HepG2 (cell line): ENCODE data around the gene S100A8. TPM values are rescaled to one million over a fixed set of nuclear protein-coding genes. Genes with fewer than 3 reads are reported as not detected.

ENCODE experiments used
- ATAC-seq: fragments of 200-7000 bp; cut with Tn5 transposase; 3 replicates; pipeline ENCODE4 v1.9.1; 2020; ENCODE audit warnings: mild to moderate bottlenecking, moderate library complexity
- BruUV-seq: library from RNA; stranded (reverse); fragments of 400-500 nt; replicated peaks from 2 replicates; lab custom pipeline; 2021; lab: Mats Ljungman, UMichigan
- CTCF ChIA-PET: fragments of 300-600 bp; formaldehyde crosslinking; extraction: SDS; loops from one replicate; lab custom pipeline; 2021; ENCODE audit warnings: low total read pairs, inconsistent platforms, low intra/inter-chr PET ratio; lab: Yijun Ruan, JAX
- POLR2A ChIA-PET: fragments of 350-600 bp; sonication (Branson Sonifier 250); formaldehyde crosslinking; loops from one replicate; lab custom pipeline; 2020; ENCODE audit warnings: antibody characterized with exemption, inconsistent platforms; lab: Yijun Ruan, JAX
- DNase-seq: peaks from one replicate; pipeline ENCODE4 v3.0.0-alpha.2; 2015; ENCODE audit warnings: low spot score
- FAIRE-seq: peaks from 3 replicates; lab custom pipeline; 2011; peaks lifted over from hg19 to GRCh38; lab: Jason Lieb, UNC
- H2AFZ ChIP-seq: one replicate; pipeline ENCODE4 v1.6.1; 2011; ENCODE audit warnings: low read length, inconsistent platforms
- H3K27ac ChIP-seq: fragments of 300-600 bp; 3 replicates; pipeline ENCODE4 v1.8.0; 2011; ENCODE audit warnings: mixed run types, mild to moderate bottlenecking, mixed read lengths, low read length, inconsistent platforms; ENCODE audit not compliant: insufficient read depth; ENCODE audit errors: extremely low read length
- H3K27me3 ChIP-seq, 2 experiments: fragments of 200-600 bp in 1 of 2; 2 replicates in 1 of 2; 3 replicates in 1 of 2; pipeline versions ENCODE4 v1.6.0 to v1.8.0; 2011; ENCODE audit warnings: low read length in 2 of 2, mild to moderate bottlenecking in 2 of 2, moderate library complexity in 2 of 2, inconsistent platforms in 1 of 2; ENCODE audit not compliant: insufficient read depth in 2 of 2, control insufficient read depth in 1 of 2
- H3K36me3 ChIP-seq, 2 experiments: fragments of 200-600 bp in 1 of 2; replicated peaks in 1 of 2; 2 replicates in 1 of 2; 3 replicates in 1 of 2; pipeline versions ENCODE4 v1.5.1 to v1.8.0; 2011; ENCODE audit warnings: low read length in 2 of 2, inconsistent platforms in 1 of 2; ENCODE audit not compliant: insufficient read depth in 2 of 2, control insufficient read depth in 1 of 2
- H3K4me1 ChIP-seq: 2 replicates; pipeline ENCODE4 v1.5.1; 2012; ENCODE audit warnings: low read length, inconsistent platforms; ENCODE audit not compliant: insufficient read depth
- H3K4me2 ChIP-seq: 2 replicates; pipeline ENCODE4 v1.6.0; 2011; ENCODE audit warnings: low read depth, low read length, inconsistent platforms
- H3K4me3 ChIP-seq, 3 experiments: fragments of 200-600 bp in 1 of 3; sonication (generic), shearing (Covaris generic) in 1 of 3; replicated peaks in 1 of 3; 2 replicates each; pipeline ENCODE4 v1.5.1; 2011 to 2016; ENCODE audit warnings: low read length in 3 of 3, inconsistent platforms in 2 of 3, low read depth in 2 of 3, mild to moderate bottlenecking in 2 of 3, control low read depth in 1 of 3, mixed read lengths in 1 of 3; ENCODE audit not compliant: insufficient read depth in 1 of 3
- H3K79me2 ChIP-seq: one replicate; pipeline ENCODE4 v1.6.1; 2011; ENCODE audit warnings: low read length, inconsistent platforms; ENCODE audit not compliant: insufficient read depth
- H3K9ac ChIP-seq: 2 replicates; pipeline ENCODE4 v1.6.0; 2011; ENCODE audit warnings: mild to moderate bottlenecking, low read depth, low read length, inconsistent platforms; ENCODE audit not compliant: insufficient read depth
- H3K9me3 ChIP-seq: 2 replicates; pipeline ENCODE4 v1.5.1; 2012; ENCODE audit warnings: mild to moderate bottlenecking, low read length
- H4K20me1 ChIP-seq: 2 replicates; pipeline ENCODE4 v1.6.0; 2011; ENCODE audit warnings: inconsistent platforms, mild to moderate bottlenecking, low read length, moderate library complexity; ENCODE audit not compliant: insufficient read depth
- AGO2 ChIP-seq: fragments of 200-400 bp; formaldehyde crosslinking; optimal IDR thresholded peaks from 2 replicates; pipeline ENCODE3; 2017; ENCODE audit warnings: mild to moderate bottlenecking, low read depth, low read length, moderate library complexity
- ESRRA ChIP-seq: sonication (generic); formaldehyde crosslinking; IDR thresholded peaks from 2 replicates; pipeline ENCODE4 v1.5.1; 2020; ENCODE audit warnings: mild to moderate bottlenecking, low read depth, missing genetic modification reagents
- ETV6 ChIP-seq: sonication (generic); formaldehyde crosslinking; conservative IDR thresholded peaks from 2 replicates; pipeline ENCODE4 v1.4.0; 2020; ENCODE audit warnings: missing genetic modification reagents
- KDM3A ChIP-seq: IDR thresholded peaks from 2 replicates; pipeline ENCODE4 v1.6.1; 2018; ENCODE audit warnings: low read depth, missing compliant biosample characterization
- MTF2 ChIP-seq: sonication (generic); formaldehyde crosslinking; IDR thresholded peaks from 2 replicates; pipeline ENCODE4 v1.5.0; 2020; ENCODE audit warnings: missing genetic modification reagents, borderline replicate concordance
- RFX1 ChIP-seq: fragments of 450-650 bp; IDR thresholded peaks from 2 replicates; pipeline ENCODE4 v1.6.1; 2017
- TSC22D2 ChIP-seq: sonication (generic); formaldehyde crosslinking; IDR thresholded peaks from 2 replicates; pipeline ENCODE4 v1.5.1; 2020; ENCODE audit warnings: missing genetic modification reagents, mild to moderate bottlenecking, borderline replicate concordance
- ZFP82 ChIP-seq: sonication (generic); formaldehyde crosslinking; IDR thresholded peaks from 2 replicates; pipeline ENCODE4 v1.5.1; 2020; ENCODE audit warnings: mild to moderate bottlenecking, missing genetic modification reagents, borderline replicate concordance
- ZMYM2 ChIP-seq: sonication (generic); formaldehyde crosslinking; IDR thresholded peaks from 2 replicates; pipeline ENCODE4 v1.8.0; 2022; ENCODE audit warnings: mild to moderate bottlenecking, missing genetic modification reagents
- ZMYM3 ChIP-seq: sonication (generic); formaldehyde crosslinking; IDR thresholded peaks from 2 replicates; pipeline ENCODE4 v1.5.1; 2020; ENCODE audit warnings: mild to moderate bottlenecking, missing genetic modification reagents
- ZNF530 ChIP-seq: sonication (generic); formaldehyde crosslinking; IDR thresholded peaks from 2 replicates; pipeline ENCODE4 v1.5.0; 2020; ENCODE audit warnings: low read depth, mild to moderate bottlenecking, missing genetic modification reagents
- ZNF550 ChIP-seq: sonication (generic); formaldehyde crosslinking; IDR thresholded peaks from 2 replicates; pipeline ENCODE4 v1.4.0; 2020; ENCODE audit warnings: mild to moderate bottlenecking, missing genetic modification reagents, borderline replicate concordance
- ZNF614 ChIP-seq: IDR thresholded peaks from 2 replicates; pipeline ENCODE4 v1.6.1; 2018; ENCODE audit warnings: missing biosample characterization, missing genetic modification reagents, inconsistent platforms, borderline replicate concordance
- ZNF7 ChIP-seq: IDR thresholded peaks from 2 replicates; pipeline ENCODE4 v1.6.1; 2016; ENCODE audit warnings: missing biosample characterization, missing genetic modification reagents
- ZNF780A ChIP-seq: sonication (generic); formaldehyde crosslinking; IDR thresholded peaks from 2 replicates; pipeline ENCODE4 v1.8.0; 2022; ENCODE audit warnings: mild to moderate bottlenecking, missing genetic modification reagents, moderate library complexity
- WGBS: methylation state at CpG from one replicate; pipeline ENCODE4 v1.1.6; 2017; ENCODE audit warnings: low lambda C conversion rate; 5-methylcytosine and 5-hydroxymethylcytosine counted together
- in situ Hi-C: cut with HindIII; loops from 2 replicates; pipeline ENCODE4 v1.10.0; 2017; ENCODE audit warnings: low pct_unique_long_range_greater_than_20kb; ENCODE audit not compliant: extremely low pct_ligation_motif_present
- intact Hi-C: fragments of 100-400 bp; cut with micrococcal nuclease; formaldehyde crosslinking; loops from one replicate; pipeline ENCODE4 v1.10.0; 2022; ENCODE audit not compliant: unreplicated experiment
- polyA plus RNA-seq, 8 experiments: library from polyadenylated mRNA; depleted of rRNA in 3 of 8; stranded (reverse) in 7 of 8; unstranded in 1 of 8; fragments of >200 nt; fragmentation: Illumina TruSeq in 4 of 8; extraction: Trizol in 4 of 8; gene quantifications; 2 replicates each; pipeline versions ENCODE4 v1.2.1 to v1.2.3, GENCODE V29; 2011 to 2016; ENCODE audit warnings: low read depth in 4 of 8, missing spikeins in 1 of 8, mixed read lengths in 1 of 8; ENCODE audit not compliant: insufficient read depth in 1 of 8
- total RNA-seq, 5 experiments: library from RNA; depleted of rRNA; stranded (reverse); fragments of >200 nt; fragmentation: Illumina TruSeq; extraction: Trizol; gene quantifications; 2 replicates each; pipeline ENCODE4 v1.2.3, GENCODE V29; 2016; ENCODE audit warnings: low read depth in 1 of 5
- TF ChIP-seq, protein P1 (sequence below): sonication (generic); formaldehyde crosslinking; IDR thresholded peaks from 2 replicates; pipeline ENCODE4 v1.4.0; 2020; ENCODE audit warnings: missing genetic modification reagents
- TF ChIP-seq, protein P2 (sequence below): sonication (generic); formaldehyde crosslinking; IDR thresholded peaks from 2 replicates; pipeline ENCODE4 v1.4.0; 2020; ENCODE audit warnings: missing genetic modification reagents

S100A8 gene
- total and polyA plus RNA-seq, 2 of the 13 experiments (the other 11 are each of a cell fraction or from before 2014, with no cell fraction given) = not detected

DNA sequence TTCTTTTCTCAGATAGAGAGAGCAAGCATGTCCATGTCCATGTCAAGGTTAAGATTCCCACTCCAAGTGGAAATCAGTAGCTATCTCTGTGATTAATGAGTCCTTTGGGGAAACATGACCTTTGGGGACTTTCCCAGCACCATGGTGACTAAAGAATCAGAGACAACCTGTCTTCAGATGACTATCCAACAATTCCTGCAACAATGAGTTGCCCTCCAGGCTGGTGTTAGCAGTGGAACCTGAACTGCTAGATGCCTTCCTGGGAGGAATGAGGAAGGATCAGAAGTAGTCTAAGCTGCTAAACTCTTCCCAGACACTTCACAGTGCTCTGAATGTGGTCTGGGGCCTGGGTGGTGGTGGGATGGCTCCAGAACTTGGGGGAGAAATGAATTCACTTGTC is 26.7 kb downstream of the S100A8 start:
- FAIRE-seq (no peak), DNase-seq (no peak), ATAC-seq (no peak)
- no peaks in the 10 kb centered on the region for H3K79me2 ChIP-seq
- ChIA-PET CTCF (no interaction called here), POLR2A (no interaction called here)
- no peak overlapping the region for H3K4me3 ChIP-seq
- H3K4me2 ChIP-seq = no peak overlapping the region
- no TSS peak for BruUV-seq
- in situ Hi-C loops (no loop called here), intact Hi-C loops (no loop called here)
- no peak overlapping the region for H2AFZ ChIP-seq
- H3K36me3 ChIP-seq = no peaks in the 10 kb centered on the region
- no peaks in the 10 kb centered on the region for H3K4me1 ChIP-seq
- H4K20me1 ChIP-seq = no peaks in the 10 kb centered on the region
- no peak overlapping the region for H3K27ac ChIP-seq
- H3K27me3 ChIP-seq = peaks cover 1 to 5% of the 10 kb centered on the region in 2 experiments; a peak in 1 of 5 replicates
- H3K9me3 ChIP-seq = no peaks in the 10 kb centered on the region
- TF ChIP-seq ESRRA (CRISPR knock-in tag) (no peak), ZNF780A (CRISPR knock-in tag) (no peak), ETV6 (no peak), ZFP82 (no peak), TSC22D2 (no peak), AGO2 (no peak), ZNF530 (CRISPR knock-in tag) (no peak)
- TF ChIP-seq, all 625 proteins: peak for 0
- no peak overlapping the region for H3K9ac ChIP-seq

DNA sequence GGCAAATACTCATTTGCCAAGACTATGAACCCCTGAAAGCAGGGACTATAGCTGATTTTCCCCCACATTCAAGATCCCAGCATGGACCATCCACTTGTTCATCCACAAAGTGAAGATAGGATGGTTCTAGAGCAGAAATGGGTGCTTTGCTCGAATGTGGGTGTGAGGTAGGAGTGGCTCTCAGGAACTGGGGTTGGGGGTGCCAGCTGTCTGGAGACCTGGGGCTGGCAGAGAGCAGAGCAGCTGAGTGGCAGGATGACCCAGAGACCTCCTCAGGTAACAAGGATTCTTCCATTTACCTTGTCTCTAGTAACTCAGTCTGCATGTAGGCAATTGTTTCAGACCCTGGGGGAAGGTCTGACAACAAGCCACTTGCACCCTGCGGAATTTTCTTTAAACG is 27.2 kb downstream of the S100A8 start:
- DNase-seq = no peak
- no peaks in the 10 kb centered on the region for H3K79me2 ChIP-seq
- no peaks in the 10 kb centered on the region for H3K9me3 ChIP-seq
- no peak overlapping the region for H3K27ac ChIP-seq
- WGBS = 2% methylated on average over 3 of the region's 3 CpGs
- ATAC-seq = no peak
- H3K27me3 ChIP-seq = peaks cover 1 to 5% of the 10 kb centered on the region in 2 experiments; a peak in 1 of 5 replicates
- H4K20me1 ChIP-seq = no peaks in the 10 kb centered on the region
- no peak overlapping the region for H3K9ac ChIP-seq
- no peaks in the 10 kb centered on the region for H3K36me3 ChIP-seq
- in situ Hi-C loops = no loop called here
- no peak overlapping the region for H3K4me3 ChIP-seq
- FAIRE-seq = no peak
- no peak overlapping the region for H2AFZ ChIP-seq
- BruUV-seq = no TSS peak
- intact Hi-C loops = no loop called here
- H3K4me1 ChIP-seq = no peaks in the 10 kb centered on the region
- no peak overlapping the region for H3K4me2 ChIP-seq
- ChIA-PET POLR2A (no interaction called here), CTCF (no interaction called here)
- TF ChIP-seq ZMYM2 (CRISPR knock-in tag) (no peak), MTF2 (CRISPR knock-in tag) (no peak), RFX1 (no peak), ZNF7 (no peak), ZMYM3 (CRISPR knock-in tag) (no peak), ZNF550 (CRISPR knock-in tag) (no peak), ZNF614 (CRISPR knock-in tag) (no peak), KDM3A (CRISPR knock-in tag) (no peak)
- TF ChIP-seq, protein P1, sequence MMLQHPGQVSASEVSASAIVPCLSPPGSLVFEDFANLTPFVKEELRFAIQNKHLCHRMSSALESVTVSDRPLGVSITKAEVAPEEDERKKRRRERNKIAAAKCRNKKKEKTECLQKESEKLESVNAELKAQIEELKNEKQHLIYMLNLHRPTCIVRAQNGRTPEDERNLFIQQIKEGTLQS (CRISPR knock-in tag) = no peak
- TF ChIP-seq, protein P2, sequence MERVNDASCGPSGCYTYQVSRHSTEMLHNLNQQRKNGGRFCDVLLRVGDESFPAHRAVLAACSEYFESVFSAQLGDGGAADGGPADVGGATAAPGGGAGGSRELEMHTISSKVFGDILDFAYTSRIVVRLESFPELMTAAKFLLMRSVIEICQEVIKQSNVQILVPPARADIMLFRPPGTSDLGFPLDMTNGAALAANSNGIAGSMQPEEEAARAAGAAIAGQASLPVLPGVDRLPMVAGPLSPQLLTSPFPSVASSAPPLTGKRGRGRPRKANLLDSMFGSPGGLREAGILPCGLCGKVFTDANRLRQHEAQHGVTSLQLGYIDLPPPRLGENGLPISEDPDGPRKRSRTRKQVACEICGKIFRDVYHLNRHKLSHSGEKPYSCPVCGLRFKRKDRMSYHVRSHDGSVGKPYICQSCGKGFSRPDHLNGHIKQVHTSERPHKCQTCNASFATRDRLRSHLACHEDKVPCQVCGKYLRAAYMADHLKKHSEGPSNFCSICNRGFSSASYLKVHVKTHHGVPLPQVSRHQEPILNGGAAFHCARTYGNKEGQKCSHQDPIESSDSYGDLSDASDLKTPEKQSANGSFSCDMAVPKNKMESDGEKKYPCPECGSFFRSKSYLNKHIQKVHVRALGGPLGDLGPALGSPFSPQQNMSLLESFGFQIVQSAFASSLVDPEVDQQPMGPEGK (CRISPR knock-in tag) = no peak
